ENCODE data around the gene GGT7.

Gene GGT7

DNA sequence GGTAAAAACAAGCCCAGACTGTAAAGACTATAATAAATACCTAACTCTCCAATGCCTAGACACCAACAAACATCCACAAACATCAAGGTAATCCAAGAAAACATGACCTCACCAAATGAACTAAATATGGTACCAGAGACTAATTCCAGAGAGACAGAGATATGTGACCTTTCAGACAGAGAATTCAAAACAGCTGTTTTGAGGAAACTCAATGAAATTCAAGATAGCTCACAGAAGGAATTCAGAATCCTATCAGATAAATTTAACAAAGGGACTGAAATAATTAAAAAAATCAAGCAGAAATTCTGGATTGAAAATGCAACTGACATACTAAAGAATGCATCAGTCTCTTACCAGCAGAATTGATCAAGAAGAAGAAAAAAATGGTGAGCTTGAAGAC lies 73.8 kb downstream of the GGT7 start:
- TF ChIP-seq YY1 (tag by site-specific recombination; IDR thresholded peaks at IDR 0.05): no peak
- TF ChIP-seq, protein P1, sequence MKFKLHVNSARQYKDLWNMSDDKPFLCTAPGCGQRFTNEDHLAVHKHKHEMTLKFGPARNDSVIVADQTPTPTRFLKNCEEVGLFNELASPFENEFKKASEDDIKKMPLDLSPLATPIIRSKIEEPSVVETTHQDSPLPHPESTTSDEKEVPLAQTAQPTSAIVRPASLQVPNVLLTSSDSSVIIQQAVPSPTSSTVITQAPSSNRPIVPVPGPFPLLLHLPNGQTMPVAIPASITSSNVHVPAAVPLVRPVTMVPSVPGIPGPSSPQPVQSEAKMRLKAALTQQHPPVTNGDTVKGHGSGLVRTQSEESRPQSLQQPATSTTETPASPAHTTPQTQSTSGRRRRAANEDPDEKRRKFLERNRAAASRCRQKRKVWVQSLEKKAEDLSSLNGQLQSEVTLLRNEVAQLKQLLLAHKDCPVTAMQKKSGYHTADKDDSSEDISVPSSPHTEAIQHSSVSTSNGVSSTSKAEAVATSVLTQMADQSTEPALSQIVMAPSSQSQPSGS (tag by site-specific recombination; IDR thresholded peaks at IDR 0.05; ENCODE audit: low read depth): peak; percentile 6; the same call in 1 of the 2 replicates
- Histone ChIP-seq H3K36me3 (ENCODE audit: control insufficient read depth in 2 of 2, insufficient read depth in 1 of 2, low read length in 2 of 2) (peaks cover 0 to 6% of the 10 kb centered on the region in 2 experiments; a peak in 1 of 3 replicates), H3K9me3 (ENCODE audit: control insufficient read depth, insufficient read depth, low read depth, low read length) (no peaks in the 10 kb centered on the region), H3K4me1 (ENCODE audit: control insufficient read depth, insufficient read depth, low read length) (peaks cover 5% of the 10 kb centered on the region), H3K4me3 (ENCODE audit: low read depth, low read length) (no peak overlapping the region), H3K27ac (ENCODE audit: extremely low read depth, low read depth, low read length) (no peak overlapping the region)
- CTCF ChIA-PET: interaction anchor here (0.6 kb wide), 1 partner anchor 1201 kb away, joined by 4 read pairs; no protein-coding TSS in a partner anchor
- POLR2A ChIA-PET: no interaction called here

DNA sequence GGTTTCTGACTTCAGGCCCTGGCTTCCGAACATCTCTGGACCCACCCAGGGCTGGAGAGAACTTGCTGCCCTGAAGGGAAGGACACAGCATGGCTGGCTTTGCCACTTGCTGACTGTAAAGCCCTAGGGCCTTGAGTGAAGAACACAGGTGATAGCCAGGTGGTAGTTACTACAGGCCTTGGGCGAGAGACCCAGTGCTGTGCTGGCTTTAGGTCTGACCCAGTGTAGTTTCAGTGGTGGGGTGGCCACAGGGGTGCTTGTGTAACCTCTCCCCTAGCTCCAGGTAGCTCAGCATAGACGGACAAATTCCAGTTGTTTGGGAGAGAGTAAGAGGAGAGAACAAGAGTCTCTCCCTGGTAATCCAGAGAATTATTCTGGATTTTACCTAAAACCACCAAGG lies 74.3 kb downstream of the GGT7 start:
- CTCF ChIA-PET: interaction anchor here (0.6 to 0.7 kb wide), 2 partner anchors 12 to 1201 kb away, joined by 4 read pairs; no protein-coding TSS in a partner anchor

DNA sequence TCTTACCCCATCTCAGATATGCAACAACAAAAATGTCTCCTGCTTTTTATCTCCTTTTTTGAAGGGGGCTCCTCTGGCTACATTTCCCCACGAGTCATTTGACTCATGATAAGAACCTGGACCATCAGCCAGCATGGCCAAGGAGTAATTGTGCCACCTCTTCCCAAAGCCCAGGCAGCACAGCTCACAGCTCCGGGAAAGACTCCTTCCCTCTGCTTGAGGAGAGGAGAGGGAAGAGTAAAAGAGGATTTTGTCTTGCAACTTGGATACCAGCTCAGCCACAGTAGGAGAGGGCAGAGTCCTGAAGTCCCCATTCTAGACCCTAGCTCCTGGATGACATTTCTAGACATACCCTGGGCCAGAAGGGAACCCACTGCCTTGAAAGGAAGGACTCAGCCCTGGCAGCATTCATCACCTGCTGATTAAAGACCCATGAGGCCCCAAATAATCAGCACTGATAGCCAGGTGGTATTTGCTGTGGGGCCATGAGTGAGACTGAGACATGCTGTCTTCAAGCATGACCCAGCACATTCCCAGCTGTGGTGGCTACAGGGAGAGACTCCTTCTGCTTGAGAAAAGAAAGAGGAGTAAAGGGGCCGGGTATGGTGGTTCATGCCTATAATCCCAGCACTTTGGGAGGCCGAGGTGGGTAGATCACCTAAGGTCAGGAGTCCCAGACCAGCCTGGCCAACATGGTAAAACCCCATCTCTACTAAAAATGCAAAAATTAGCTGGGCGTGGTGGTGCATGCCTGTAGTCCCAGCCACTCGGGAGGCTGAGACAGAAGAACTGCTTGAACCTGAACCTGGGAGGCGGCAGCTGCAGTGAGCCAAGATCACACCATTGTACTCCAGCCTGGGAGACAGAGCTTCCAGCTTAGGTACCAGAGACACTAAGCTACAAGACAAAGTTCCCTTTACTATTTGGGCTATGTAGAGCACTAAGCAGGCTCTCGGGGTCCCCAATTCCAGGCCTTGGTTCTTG lies 75.4 kb downstream of the GGT7 start:
- Histone ChIP-seq H3K27ac (ENCODE audit: extremely low read depth, low read depth, low read length) (no peak overlapping the region), H3K9me3 (ENCODE audit: control insufficient read depth, insufficient read depth, low read depth, low read length) (no peaks in the 10 kb centered on the region), H3K4me1 (ENCODE audit: control insufficient read depth, insufficient read depth, low read length) (peaks cover 20% of the 10 kb centered on the region), H3K36me3 (ENCODE audit: control insufficient read depth in 2 of 2, insufficient read depth in 1 of 2, low read length in 2 of 2) (no peaks in the 10 kb centered on the region; a peak in 1 of 3 replicates), H3K4me3 (ENCODE audit: low read depth, low read length) (no peak overlapping the region)
- TF ChIP-seq ZIC2 (tag by site-specific recombination; IDR thresholded peaks at IDR 0.05) (peak; percentile 43), ZSCAN16 (tag by site-specific recombination; IDR thresholded peaks at IDR 0.05) (no peak)
- ChIA-PET POLR2A (interaction anchor here (0.6 to 1.1 kb wide), 2 partner anchors 27 to 186 kb away, joined by 3 to 4 read pairs; no protein-coding TSS in a partner anchor), CTCF (interaction anchor here (0.7 to 3.0 kb wide), 3 partner anchors 13 to 607 kb away, joined by 3 to 9 read pairs (median 4); no protein-coding TSS in a partner anchor)

More for the DNA sequence above, 74.3 kb downstream of the GGT7 start:
- Histone ChIP-seq H3K4me1 (ENCODE audit: control insufficient read depth, insufficient read depth, low read length) (peaks cover 10% of the 10 kb centered on the region), H3K9me3 (ENCODE audit: control insufficient read depth, insufficient read depth, low read depth, low read length) (no peaks in the 10 kb centered on the region), H3K27ac (ENCODE audit: extremely low read depth, low read depth, low read length) (no peak overlapping the region), H3K4me3 (ENCODE audit: low read depth, low read length) (no peak overlapping the region), H3K36me3 (ENCODE audit: control insufficient read depth in 2 of 2, insufficient read depth in 1 of 2, low read length in 2 of 2) (peaks cover 0 to 6% of the 10 kb centered on the region in 2 experiments; a peak in 1 of 3 replicates)
- POLR2A ChIA-PET: no interaction called here
- TF ChIP-seq MEIS1 (CRISPR knock-in tag; IDR thresholded peaks at IDR 0.05; ENCODE audit: borderline replicate concordance): no peak
- TF ChIP-seq ZNF529 (tag by site-specific recombination; IDR thresholded peaks at IDR 0.05; ENCODE audit: insufficient replicate concordance): no peak
- no peak for TF ChIP-seq TRIM28 (IDR thresholded peaks at IDR 0.05; ENCODE audit: borderline replicate concordance, low read length)
- TF ChIP-seq ZNF792 (tag by site-specific recombination; IDR thresholded peaks at IDR 0.05): no peak
- TF ChIP-seq ZNF707 (tag by site-specific recombination; IDR thresholded peaks at IDR 0.05): no peak
- no peak for TF ChIP-seq ZNF223 (tag by site-specific recombination; IDR thresholded peaks at IDR 0.05)
- no peak for TF ChIP-seq ZNF548 (tag by site-specific recombination; IDR thresholded peaks at IDR 0.05)
- TF ChIP-seq GLIS1 (tag by site-specific recombination; IDR thresholded peaks at IDR 0.05): no peak
- TF ChIP-seq ZFP41 (tag by site-specific recombination; IDR thresholded peaks at IDR 0.05; ENCODE audit: borderline replicate concordance): no peak
- TF ChIP-seq ZNF2 (tag by site-specific recombination; IDR thresholded peaks at IDR 0.05): no peak

Measured in HEK293 (cell line).